ENCODE data around the gene SRPK2. TPM values are rescaled to one million over a fixed set of nuclear protein-coding genes. Genes with fewer than 3 reads are reported as not detected.
"Not testable (repeated sequence)": the region's sequence is repeated elsewhere in the genome, so short reads cannot be mapped to it uniquely, and the experiment has no call there.

Gene SRPK2
- polyA plus RNA-seq, 4 donors, result 12.2 to 24.7 (median 14.1) TPM

GRCh38 chr7:105234886-105235285 lies 153.8 kb downstream of the SRPK2 start:
- DNase-seq (no peak), FAIRE-seq (no peak)
- Histone ChIP-seq H3K9me3 (ENCODE audit: control insufficient read depth in 2 of 2, insufficient read depth in 1 of 2, low read depth in 1 of 2, low read length in 1 of 2) (no peaks in the 10 kb centered on the region), H3K4me1 (ENCODE audit: control insufficient read depth in 3 of 3, insufficient read depth in 2 of 3, low read depth in 1 of 3, low read length in 2 of 3) (no peaks in the 10 kb centered on the region), H3K27me3 (ENCODE audit: control insufficient read depth in 3 of 3, insufficient read depth in 3 of 3, low read length in 3 of 3) (no peaks in the 10 kb centered on the region), H3K4me3 (ENCODE audit: low read depth in 1 of 3, low read length in 3 of 3) (no peak overlapping the region), H3K36me3 (ENCODE audit: control insufficient read depth in 3 of 3, insufficient read depth in 2 of 3, low read depth in 1 of 3, low read length in 3 of 3) (peaks cover 0 to 6% (median 0%) of the 10 kb centered on the region in 3 donors), H3K27ac (ENCODE audit: low read depth in 1 of 3, low read length in 2 of 3) (no peak overlapping the region)
- 91 to 93% (median 92%) methylated on average over 4 of the region's 4 CpGs for whole genome bisulfite sequencing, 3 donors

- DNase-seq; H3K27ac ChIP-seq (ENCODE audit: low read depth in 1 of 3, low read length in 2 of 3); H3K27me3 ChIP-seq (ENCODE audit: control insufficient read depth in 3 of 3, insufficient read depth in 3 of 3, low read length in 3 of 3); H3K4me3 ChIP-seq (ENCODE audit: low read depth in 1 of 3, low read length in 3 of 3); H3K9me3 ChIP-seq (ENCODE audit: control insufficient read depth in 2 of 2, insufficient read depth in 1 of 2, low read depth in 1 of 2, low read length in 1 of 2); H3K36me3 ChIP-seq (ENCODE audit: control insufficient read depth in 3 of 3, insufficient read depth in 2 of 3, low read depth in 1 of 3, low read length in 3 of 3); FAIRE-seq; H3K4me1 ChIP-seq (ENCODE audit: control insufficient read depth in 3 of 3, insufficient read depth in 2 of 3, low read depth in 1 of 3, low read length in 2 of 3): not testable (repeated sequence)
- WGBS, 3 donors, result 95 to 100% (median 97%) methylated on average over 6 of the region's 6 CpGs
These were observed 155.9 kb downstream of the SRPK2 start for GRCh38 chr7:105232829-105233291.

- H3K36me3 ChIP-seq (ENCODE audit: control insufficient read depth in 3 of 3, insufficient read depth in 2 of 3, low read depth in 1 of 3, low read length in 3 of 3), result peaks cover 0 to 10% (median 0%) of the 10 kb centered on the region in 3 donors
- H3K27ac ChIP-seq (ENCODE audit: low read depth in 1 of 3, low read length in 2 of 3), result no peak overlapping the region
- H3K4me3 ChIP-seq (ENCODE audit: low read depth in 1 of 3, low read length in 3 of 3), result no peak overlapping the region
- H3K27me3 ChIP-seq (ENCODE audit: control insufficient read depth in 3 of 3, insufficient read depth in 3 of 3, low read length in 3 of 3), result no peaks in the 10 kb centered on the region
- FAIRE-seq, result no peak
- no peaks in the 10 kb centered on the region for H3K4me1 ChIP-seq (ENCODE audit: control insufficient read depth in 3 of 3, insufficient read depth in 2 of 3, low read depth in 1 of 3, low read length in 2 of 3)
- WGBS, 3 donors, result 63 to 73% (median 64%) methylated on average over 3 of the region's 3 CpGs
- DNase-seq, result no peak
- H3K9me3 ChIP-seq (ENCODE audit: control insufficient read depth in 2 of 2, insufficient read depth in 1 of 2, low read depth in 1 of 2, low read length in 1 of 2), result peaks cover 0 to 6% of the 10 kb centered on the region in 2 donors
These were observed 158.2 kb downstream of the SRPK2 start for GRCh38 chr7:105230486-105230885.

- H3K4me3 ChIP-seq (ENCODE audit: low read depth in 1 of 3, low read length in 3 of 3), result no peak overlapping the region
- no peak for FAIRE-seq
- no peaks in the 10 kb centered on the region for H3K27me3 ChIP-seq (ENCODE audit: control insufficient read depth in 3 of 3, insufficient read depth in 3 of 3, low read length in 3 of 3)
- no peak overlapping the region for H3K27ac ChIP-seq (ENCODE audit: low read depth in 1 of 3, low read length in 2 of 3)
- peaks cover 0 to 6% of the 10 kb centered on the region in 2 donors for H3K9me3 ChIP-seq (ENCODE audit: control insufficient read depth in 2 of 2, insufficient read depth in 1 of 2, low read depth in 1 of 2, low read length in 1 of 2)
- no peaks in the 10 kb centered on the region for H3K4me1 ChIP-seq (ENCODE audit: control insufficient read depth in 3 of 3, insufficient read depth in 2 of 3, low read depth in 1 of 3, low read length in 2 of 3)
- WGBS, 3 donors, result 85 to 96% (median 95%) methylated on average over 5 of the region's 5 CpGs
- no peak for DNase-seq
- peaks cover 0 to 10% (median 0%) of the 10 kb centered on the region in 3 donors for H3K36me3 ChIP-seq (ENCODE audit: control insufficient read depth in 3 of 3, insufficient read depth in 2 of 3, low read depth in 1 of 3, low read length in 3 of 3)
These were observed 159.1 kb downstream of the SRPK2 start for GRCh38 chr7:105229641-105230040.

- Histone ChIP-seq H3K27ac (ENCODE audit: low read depth in 1 of 3, low read length in 2 of 3) (no peak overlapping the region), H3K36me3 (ENCODE audit: control insufficient read depth in 3 of 3, insufficient read depth in 2 of 3, low read depth in 1 of 3, low read length in 3 of 3) (peaks cover 0 to 10% (median 0%) of the 10 kb centered on the region in 3 donors), H3K9me3 (ENCODE audit: control insufficient read depth in 2 of 2, insufficient read depth in 1 of 2, low read depth in 1 of 2, low read length in 1 of 2) (peaks cover 0 to 6% of the 10 kb centered on the region in 2 donors), H3K27me3 (ENCODE audit: control insufficient read depth in 3 of 3, insufficient read depth in 3 of 3, low read length in 3 of 3) (no peaks in the 10 kb centered on the region), H3K4me1 (ENCODE audit: control insufficient read depth in 3 of 3, insufficient read depth in 2 of 3, low read depth in 1 of 3, low read length in 2 of 3) (no peaks in the 10 kb centered on the region), H3K4me3 (ENCODE audit: low read depth in 1 of 3, low read length in 3 of 3) (no peak overlapping the region)
- FAIRE-seq, result no peak
- 93 to 97% (median 95%) methylated on average over 20 of the region's 20 CpGs for WGBS, 3 donors
- DNase-seq, result no peak
These were observed 160.2 kb downstream of the SRPK2 start for GRCh38 chr7:105228555-105228954.

- no peak for FAIRE-seq
- Histone ChIP-seq H3K27ac (ENCODE audit: low read depth in 1 of 3, low read length in 2 of 3) (no peak overlapping the region), H3K27me3 (ENCODE audit: control insufficient read depth in 3 of 3, insufficient read depth in 3 of 3, low read length in 3 of 3) (no peaks in the 10 kb centered on the region), H3K36me3 (ENCODE audit: control insufficient read depth in 3 of 3, insufficient read depth in 2 of 3, low read depth in 1 of 3, low read length in 3 of 3) (peaks cover 0 to 10% (median 0%) of the 10 kb centered on the region in 3 donors), H3K9me3 (ENCODE audit: control insufficient read depth in 2 of 2, insufficient read depth in 1 of 2, low read depth in 1 of 2, low read length in 1 of 2) (peaks cover 0 to 6% of the 10 kb centered on the region in 2 donors), H3K4me3 (ENCODE audit: low read depth in 1 of 3, low read length in 3 of 3) (no peak overlapping the region), H3K4me1 (ENCODE audit: control insufficient read depth in 3 of 3, insufficient read depth in 2 of 3, low read depth in 1 of 3, low read length in 2 of 3) (no peaks in the 10 kb centered on the region)
- DNase-seq, result no peak
- WGBS, 3 donors, result 86 to 94% (median 90%) methylated on average over 2 of the region's 2 CpGs
These were observed 161.3 kb downstream of the SRPK2 start for GRCh38 chr7:105227391-105227790.

GRCh38 chr7:105224884-105225651 lies 163.7 kb downstream of the SRPK2 start:
- WGBS, 3 donors, result 66 to 74% (median 67%) methylated on average over 6 of the region's 6 CpGs
- DNase-seq (peak in 1 of 2 donors; percentile 10), FAIRE-seq (no peak)

GRCh38 chr7:105222953-105223352 lies 165.8 kb downstream of the SRPK2 start:
- FAIRE-seq, result no peak
- Histone ChIP-seq H3K27ac (ENCODE audit: low read depth in 1 of 3, low read length in 2 of 3) (no peak overlapping the region), H3K27me3 (ENCODE audit: control insufficient read depth in 3 of 3, insufficient read depth in 3 of 3, low read length in 3 of 3) (no peaks in the 10 kb centered on the region), H3K4me3 (ENCODE audit: low read depth in 1 of 3, low read length in 3 of 3) (no peak overlapping the region), H3K9me3 (ENCODE audit: control insufficient read depth in 2 of 2, insufficient read depth in 1 of 2, low read depth in 1 of 2, low read length in 1 of 2) (no peaks in the 10 kb centered on the region), H3K36me3 (ENCODE audit: control insufficient read depth in 3 of 3, insufficient read depth in 2 of 3, low read depth in 1 of 3, low read length in 3 of 3) (no peaks in the 10 kb centered on the region), H3K4me1 (ENCODE audit: control insufficient read depth in 3 of 3, insufficient read depth in 2 of 3, low read depth in 1 of 3, low read length in 2 of 3) (no peaks in the 10 kb centered on the region)
- WGBS, 3 donors, result 86 to 93% (median 89%) methylated on average over 5 of the region's 5 CpGs
- DNase-seq, result no peak

More at GRCh38 chr7:105224884-105225651, 163.7 kb downstream of the SRPK2 start:
- Histone ChIP-seq H3K36me3 (ENCODE audit: control insufficient read depth in 3 of 3, insufficient read depth in 2 of 3, low read depth in 1 of 3, low read length in 3 of 3) (peaks cover 0 to 6% (median 0%) of the 10 kb centered on the region in 3 donors), H3K4me3 (ENCODE audit: low read depth in 1 of 3, low read length in 3 of 3) (no peak overlapping the region), H3K27me3 (ENCODE audit: control insufficient read depth in 3 of 3, insufficient read depth in 3 of 3, low read length in 3 of 3) (no peaks in the 10 kb centered on the region), H3K4me1 (ENCODE audit: control insufficient read depth in 3 of 3, insufficient read depth in 2 of 3, low read depth in 1 of 3, low read length in 2 of 3) (no peaks in the 10 kb centered on the region), H3K27ac (ENCODE audit: low read depth in 1 of 3, low read length in 2 of 3) (no peak overlapping the region), H3K9me3 (ENCODE audit: control insufficient read depth in 2 of 2, insufficient read depth in 1 of 2, low read depth in 1 of 2, low read length in 1 of 2) (peaks cover 0 to 6% of the 10 kb centered on the region in 2 donors)
